HepG2 (cell line): Measurements from ENCODE around the gene HOXA5. TPM values are rescaled to one million over a fixed set of nuclear protein-coding genes. Genes with fewer than 3 reads are reported as not detected.

ENCODE experiments used
- ATAC-seq: fragments of 200-7000 bp; cut with Tn5 transposase; 3 replicates; pipeline ENCODE4 v1.9.1; 2020; ENCODE audit warnings: mild to moderate bottlenecking, moderate library complexity
- BruUV-seq: library from RNA; stranded (reverse); fragments of 400-500 nt; replicated peaks from 2 replicates; lab custom pipeline; 2021; lab: Mats Ljungman, UMichigan
- CTCF ChIA-PET: fragments of 300-600 bp; formaldehyde crosslinking; extraction: SDS; loops from one replicate; lab custom pipeline; 2021; ENCODE audit warnings: low total read pairs, inconsistent platforms, low intra/inter-chr PET ratio; lab: Yijun Ruan, JAX
- POLR2A ChIA-PET: fragments of 350-600 bp; sonication (Branson Sonifier 250); formaldehyde crosslinking; loops from one replicate; lab custom pipeline; 2020; ENCODE audit warnings: antibody characterized with exemption, inconsistent platforms; lab: Yijun Ruan, JAX
- DNase-seq: peaks from one replicate; pipeline ENCODE4 v3.0.0-alpha.2; 2015; ENCODE audit warnings: low spot score
- FAIRE-seq: peaks from 3 replicates; lab custom pipeline; 2011; peaks lifted over from hg19 to GRCh38; lab: Jason Lieb, UNC
- H2AFZ ChIP-seq: one replicate; pipeline ENCODE4 v1.6.1; 2011; ENCODE audit warnings: low read length, inconsistent platforms
- H3K27ac ChIP-seq: fragments of 300-600 bp; 3 replicates; pipeline ENCODE4 v1.8.0; 2011; ENCODE audit warnings: mixed run types, mild to moderate bottlenecking, mixed read lengths, low read length, inconsistent platforms; ENCODE audit not compliant: insufficient read depth; ENCODE audit errors: extremely low read length
- H3K27me3 ChIP-seq, 2 experiments: fragments of 200-600 bp in 1 of 2; 2 replicates in 1 of 2; 3 replicates in 1 of 2; pipeline versions ENCODE4 v1.6.0 to v1.8.0; 2011; ENCODE audit warnings: low read length in 2 of 2, mild to moderate bottlenecking in 2 of 2, moderate library complexity in 2 of 2, inconsistent platforms in 1 of 2; ENCODE audit not compliant: insufficient read depth in 2 of 2, control insufficient read depth in 1 of 2
- H3K36me3 ChIP-seq, 2 experiments: fragments of 200-600 bp in 1 of 2; replicated peaks in 1 of 2; 2 replicates in 1 of 2; 3 replicates in 1 of 2; pipeline versions ENCODE4 v1.5.1 to v1.8.0; 2011; ENCODE audit warnings: low read length in 2 of 2, inconsistent platforms in 1 of 2; ENCODE audit not compliant: insufficient read depth in 2 of 2, control insufficient read depth in 1 of 2
- H3K4me1 ChIP-seq: 2 replicates; pipeline ENCODE4 v1.5.1; 2012; ENCODE audit warnings: low read length, inconsistent platforms; ENCODE audit not compliant: insufficient read depth
- H3K4me2 ChIP-seq: 2 replicates; pipeline ENCODE4 v1.6.0; 2011; ENCODE audit warnings: low read depth, low read length, inconsistent platforms
- H3K4me3 ChIP-seq, 3 experiments: fragments of 200-600 bp in 1 of 3; sonication (generic), shearing (Covaris generic) in 1 of 3; replicated peaks in 1 of 3; 2 replicates each; pipeline ENCODE4 v1.5.1; 2011 to 2016; ENCODE audit warnings: low read length in 3 of 3, inconsistent platforms in 2 of 3, low read depth in 2 of 3, mild to moderate bottlenecking in 2 of 3, control low read depth in 1 of 3, mixed read lengths in 1 of 3; ENCODE audit not compliant: insufficient read depth in 1 of 3
- H3K79me2 ChIP-seq: one replicate; pipeline ENCODE4 v1.6.1; 2011; ENCODE audit warnings: low read length, inconsistent platforms; ENCODE audit not compliant: insufficient read depth
- H3K9ac ChIP-seq: 2 replicates; pipeline ENCODE4 v1.6.0; 2011; ENCODE audit warnings: mild to moderate bottlenecking, low read depth, low read length, inconsistent platforms; ENCODE audit not compliant: insufficient read depth
- H3K9me3 ChIP-seq: 2 replicates; pipeline ENCODE4 v1.5.1; 2012; ENCODE audit warnings: mild to moderate bottlenecking, low read length
- H4K20me1 ChIP-seq: 2 replicates; pipeline ENCODE4 v1.6.0; 2011; ENCODE audit warnings: inconsistent platforms, mild to moderate bottlenecking, low read length, moderate library complexity; ENCODE audit not compliant: insufficient read depth
- ARID3A ChIP-seq: IDR thresholded peaks from 2 replicates; pipeline ENCODE4 v1.6.1; 2012; ENCODE audit warnings: low read depth, low read length, improper control_type of control experiment
- HNF1A ChIP-seq, 2 experiments: sonication (generic) in 1 of 2; formaldehyde crosslinking in 1 of 2; IDR thresholded peaks; 2 replicates each; pipeline versions ENCODE4 v1.4.0 to v1.6.1; 2016 to 2020; ENCODE audit warnings: borderline replicate concordance in 1 of 2, low read depth in 1 of 2, mild to moderate bottlenecking in 1 of 2, missing genetic modification reagents in 1 of 2
- HNF4A ChIP-seq: sonication (generic); formaldehyde crosslinking; IDR thresholded peaks from 2 replicates; pipeline ENCODE4 v1.4.0; 2020; ENCODE audit warnings: missing genetic modification reagents
- KLF9 ChIP-seq: IDR thresholded peaks from 2 replicates; pipeline ENCODE4 v1.6.1; 2016; ENCODE audit warnings: low read depth
- RARA ChIP-seq: IDR thresholded peaks from 2 replicates; pipeline ENCODE4 v1.6.1; 2016; ENCODE audit warnings: missing genetic modification reagents, missing compliant biosample characterization
- ZNF292 ChIP-seq: sonication (generic); formaldehyde crosslinking; IDR thresholded peaks from 2 replicates; pipeline ENCODE4 v1.8.1; 2022; ENCODE audit warnings: mild to moderate bottlenecking, low read depth, missing genetic modification reagents, borderline replicate concordance
- ZNF710 ChIP-seq: sonication (generic); formaldehyde crosslinking; IDR thresholded peaks from 2 replicates; pipeline ENCODE4 v1.5.0; 2020; ENCODE audit warnings: mild to moderate bottlenecking, missing genetic modification reagents, borderline replicate concordance
- WGBS: methylation state at CpG from one replicate; pipeline ENCODE4 v1.1.6; 2017; ENCODE audit warnings: low lambda C conversion rate; 5-methylcytosine and 5-hydroxymethylcytosine counted together
- in situ Hi-C: cut with HindIII; loops from 2 replicates; pipeline ENCODE4 v1.10.0; 2017; ENCODE audit warnings: low pct_unique_long_range_greater_than_20kb; ENCODE audit not compliant: extremely low pct_ligation_motif_present
- intact Hi-C: fragments of 100-400 bp; cut with micrococcal nuclease; formaldehyde crosslinking; loops from one replicate; pipeline ENCODE4 v1.10.0; 2022; ENCODE audit not compliant: unreplicated experiment
- polyA plus RNA-seq, 8 experiments: library from polyadenylated mRNA; depleted of rRNA in 3 of 8; stranded (reverse) in 7 of 8; unstranded in 1 of 8; fragments of >200 nt; fragmentation: Illumina TruSeq in 4 of 8; extraction: Trizol in 4 of 8; gene quantifications; 2 replicates each; pipeline versions ENCODE4 v1.2.1 to v1.2.3, GENCODE V29; 2011 to 2016; ENCODE audit warnings: low read depth in 4 of 8, missing spikeins in 1 of 8, mixed read lengths in 1 of 8; ENCODE audit not compliant: insufficient read depth in 1 of 8
- total RNA-seq, 5 experiments: library from RNA; depleted of rRNA; stranded (reverse); fragments of >200 nt; fragmentation: Illumina TruSeq; extraction: Trizol; gene quantifications; 2 replicates each; pipeline ENCODE4 v1.2.3, GENCODE V29; 2016; ENCODE audit warnings: low read depth in 1 of 5
- TF ChIP-seq, protein P1 (sequence below): sonication (generic); formaldehyde crosslinking; IDR thresholded peaks from 2 replicates; pipeline ENCODE4 v1.5.1; 2020; ENCODE audit warnings: missing genetic modification reagents, mild to moderate bottlenecking, borderline replicate concordance

The HOXA5 gene
- total and polyA plus RNA-seq, 2 of the 13 experiments (the other 11 are each of a cell fraction or from before 2014, with no cell fraction given) = 3.2 to 3.6 TPM

DNA sequence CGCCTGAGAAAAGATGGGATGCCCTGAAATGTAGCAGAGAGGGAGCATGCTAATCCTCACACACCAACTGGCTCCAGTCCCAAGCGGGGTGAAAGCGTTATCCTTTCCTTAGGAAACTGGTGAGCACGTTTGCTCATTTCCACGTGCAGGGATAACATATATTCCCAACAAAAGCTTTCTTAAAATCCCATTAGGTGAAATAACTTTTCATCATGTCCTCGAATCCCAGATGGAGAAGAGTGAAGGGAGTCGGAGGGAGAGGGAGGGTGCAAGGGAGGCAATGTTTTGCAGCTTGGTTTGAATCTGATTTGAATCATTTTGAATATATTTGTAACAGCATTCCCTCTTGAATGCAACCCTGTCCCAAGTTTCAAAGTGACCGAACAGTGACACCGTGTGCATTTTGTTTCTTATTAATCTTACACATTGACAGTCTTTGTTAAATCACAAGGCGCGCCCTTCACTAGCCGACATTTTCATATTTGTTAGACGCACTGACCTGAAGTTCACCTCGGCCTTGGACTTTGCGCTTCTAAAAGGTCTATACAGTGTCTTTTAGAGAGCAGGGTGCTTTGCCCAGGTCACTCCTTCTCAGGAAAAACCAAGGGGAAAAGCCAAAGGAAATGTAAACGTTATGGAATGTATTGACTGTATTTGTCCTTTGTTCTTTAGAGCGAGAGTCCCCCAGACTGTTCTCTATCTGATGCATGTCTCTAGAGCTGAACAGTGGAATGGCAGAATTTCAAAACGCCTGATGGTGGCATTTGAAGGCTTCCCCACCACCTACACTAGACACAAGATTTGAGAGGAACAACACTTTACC lies 9.9 kb downstream of the HOXA5 start:
- POLR2A ChIA-PET = interaction anchor here (0.8 to 5.0 kb wide), 6 partner anchors 8 to 934 kb away, joined by 3 to 118 read pairs (median 4); partner anchors contain the start of gene SKAP2
- Histone ChIP-seq H2AFZ (no peak overlapping the region), H3K27ac (peak overlapping the region; percentile 67), H3K36me3 (no peaks in the 10 kb centered on the region), H3K4me1 (peaks cover 74% of the 10 kb centered on the region), H3K9me3 (no peaks in the 10 kb centered on the region), H3K27me3 (no peaks in the 10 kb centered on the region), H3K79me2 (no peaks in the 10 kb centered on the region), H3K9ac (peak overlapping the region; percentile 34), H4K20me1 (no peaks in the 10 kb centered on the region), H3K4me3 (peak overlapping the region; percentile 13 to 24 (median 22); a peak in 2 of 6 replicates), H3K4me2 (peak overlapping the region; percentile 76)
- in situ Hi-C loops = no loop called here
- peak; percentile 54 for ATAC-seq
- WGBS = 20% methylated on average over 18 of the region's 18 CpGs
- DNase-seq = peak; percentile 94
- peak; percentile 81 for FAIRE-seq
- intact Hi-C loops = loop anchor here (5.0 kb wide), 1 partner anchor 166 kb away; no protein-coding TSS in a partner anchor
- CTCF ChIA-PET = interaction anchor here (0.8 kb wide), 1 partner anchor 280 kb away, joined by 4 read pairs; no protein-coding TSS in a partner anchor
- no TSS peak for BruUV-seq
- TF ChIP-seq HNF1A (IDR thresholded peaks at IDR 0.05; ENCODE audit: low read depth) = peak; percentile 29; the same call in 1 of the 2 replicates
- TF ChIP-seq HNF1A (CRISPR knock-in tag; IDR thresholded peaks at IDR 0.05; ENCODE audit: borderline replicate concordance) = no peak
- TF ChIP-seq, protein P1, sequence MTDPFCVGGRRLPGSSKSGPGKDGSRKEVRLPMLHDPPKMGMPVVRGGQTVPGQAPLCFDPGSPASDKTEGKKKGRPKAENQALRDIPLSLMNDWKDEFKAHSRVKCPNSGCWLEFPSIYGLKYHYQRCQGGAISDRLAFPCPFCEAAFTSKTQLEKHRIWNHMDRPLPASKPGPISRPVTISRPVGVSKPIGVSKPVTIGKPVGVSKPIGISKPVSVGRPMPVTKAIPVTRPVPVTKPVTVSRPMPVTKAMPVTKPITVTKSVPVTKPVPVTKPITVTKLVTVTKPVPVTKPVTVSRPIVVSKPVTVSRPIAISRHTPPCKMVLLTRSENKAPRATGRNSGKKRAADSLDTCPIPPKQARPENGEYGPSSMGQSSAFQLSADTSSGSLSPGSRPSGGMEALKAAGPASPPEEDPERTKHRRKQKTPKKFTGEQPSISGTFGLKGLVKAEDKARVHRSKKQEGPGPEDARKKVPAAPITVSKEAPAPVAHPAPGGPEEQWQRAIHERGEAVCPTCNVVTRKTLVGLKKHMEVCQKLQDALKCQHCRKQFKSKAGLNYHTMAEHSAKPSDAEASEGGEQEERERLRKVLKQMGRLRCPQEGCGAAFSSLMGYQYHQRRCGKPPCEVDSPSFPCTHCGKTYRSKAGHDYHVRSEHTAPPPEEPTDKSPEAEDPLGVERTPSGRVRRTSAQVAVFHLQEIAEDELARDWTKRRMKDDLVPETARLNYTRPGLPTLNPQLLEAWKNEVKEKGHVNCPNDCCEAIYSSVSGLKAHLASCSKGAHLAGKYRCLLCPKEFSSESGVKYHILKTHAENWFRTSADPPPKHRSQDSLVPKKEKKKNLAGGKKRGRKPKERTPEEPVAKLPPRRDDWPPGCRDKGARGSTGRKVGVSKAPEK (CRISPR knock-in tag) = no peak
- peak; percentile 94 for TF ChIP-seq HNF4A (CRISPR knock-in tag)
- peak; percentile 86 for TF ChIP-seq ZNF710 (CRISPR knock-in tag)
- no peak for TF ChIP-seq KLF9 (CRISPR knock-in tag)
- 0 out of 2 replicates have a peak, but pooled peaks have one; percentile 5 for TF ChIP-seq ARID3A
- TF ChIP-seq ZNF292 = peak; percentile 65; the same call in 1 of the 2 replicates
- TF ChIP-seq RARA = peak; percentile 100
